Measurements from ENCODE around the gene ZNF525. TPM values are rescaled to one million over a fixed set of nuclear protein-coding genes. Genes with fewer than 3 reads are reported as not detected.

ZNF525 gene
- polyA plus RNA-seq, 1 of the 3 experiments (the other 2 are of a cell fraction) = 2.5 TPM

DNA sequence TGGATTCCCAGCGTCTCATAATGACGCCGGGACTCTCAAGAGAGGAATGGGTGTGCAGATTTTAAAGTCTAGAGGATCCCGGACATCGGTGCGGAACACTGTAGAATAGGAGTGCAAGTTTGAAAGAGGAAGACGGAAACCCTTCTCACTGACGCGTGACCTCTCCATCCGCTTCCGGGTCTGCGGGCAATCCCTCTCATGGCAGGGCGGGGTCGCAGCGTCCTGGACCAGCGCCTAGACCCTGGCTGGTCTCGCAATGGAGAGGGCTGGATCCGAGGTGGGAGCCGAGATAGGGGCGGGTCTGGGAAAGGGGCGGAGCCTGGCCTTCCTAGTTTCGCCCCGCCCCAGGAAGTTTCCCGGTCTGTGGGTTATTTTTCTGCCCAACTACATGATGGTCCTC is 36.5 kb upstream of the ZNF525 start:
- no peak overlapping the region for H3K27ac ChIP-seq (ENCODE audit: low read depth in 2 of 2, low read length in 1 of 2)
- H4K20me1 ChIP-seq (ENCODE audit: insufficient read depth) = no peaks in the 10 kb centered on the region
- peak; percentile 38 for DNase-seq
- H3K9me2 ChIP-seq = no peaks in the 10 kb centered on the region
- no peaks in the 10 kb centered on the region for H3K4me1 ChIP-seq (ENCODE audit: control insufficient read depth in 1 of 2, insufficient read depth in 2 of 2, low read depth in 1 of 2, low read length in 1 of 2)
- H3K79me2 ChIP-seq (ENCODE audit: insufficient read depth) = no peaks in the 10 kb centered on the region
- CTCF ChIA-PET = no interaction called here
- no peaks in the 10 kb centered on the region for H3K36me3 ChIP-seq (replicated peaks in 1 of 2; ENCODE audit: control insufficient read depth in 1 of 2, insufficient read depth in 2 of 2, low read length in 1 of 2)
- 39% methylated on average over 17 of the region's 24 CpGs for WGBS (ENCODE audit: low lambda C conversion rate)
- peaks cover 5% of the 10 kb centered on the region for H3F3A ChIP-seq (replicated peaks; ENCODE audit: insufficient read depth)
- no peak overlapping the region for H3K9ac ChIP-seq
- no peaks in the 10 kb centered on the region for H3K9me3 ChIP-seq
- POLR2A ChIA-PET = no interaction called here
- H3K27me3 ChIP-seq (ENCODE audit: insufficient read depth) = no peaks in the 10 kb centered on the region
- TF ChIP-seq CHD2 (IDR thresholded peaks at IDR 0.05; ENCODE audit: low read length, partially characterized antibody) (no peak), TAF1 (IDR thresholded peaks at IDR 0.05; ENCODE audit: borderline replicate concordance, low read depth, low read length) (no peak), MEF2A (IDR thresholded peaks at IDR 0.05; ENCODE audit: borderline replicate concordance, low read depth) (no peak), JUND (IDR thresholded peaks at IDR 0.05) (no peak), TCF12 (IDR thresholded peaks at IDR 0.05) (no peak), RXRA (IDR thresholded peaks at IDR 0.05; ENCODE audit: borderline replicate concordance, low read depth) (no peak), RCOR1 (IDR thresholded peaks at IDR 0.05; ENCODE audit: low read length) (no peak), FOXJ3 (CRISPR knock-in tag; IDR thresholded peaks at IDR 0.05) (no peak), POLR2AphosphoS5 (IDR thresholded peaks at IDR 0.05; ENCODE audit: low read depth, low read length) (no peak), YY1 (IDR thresholded peaks at IDR 0.05; ENCODE audit: low read depth) (no peak)
- TF ChIP-seq, protein P1, sequence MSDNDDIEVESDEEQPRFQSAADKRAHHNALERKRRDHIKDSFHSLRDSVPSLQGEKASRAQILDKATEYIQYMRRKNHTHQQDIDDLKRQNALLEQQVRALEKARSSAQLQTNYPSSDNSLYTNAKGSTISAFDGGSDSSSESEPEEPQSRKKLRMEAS (IDR thresholded peaks at IDR 0.05; ENCODE audit: low read depth) = no peak
- TF ChIP-seq, protein P2, sequence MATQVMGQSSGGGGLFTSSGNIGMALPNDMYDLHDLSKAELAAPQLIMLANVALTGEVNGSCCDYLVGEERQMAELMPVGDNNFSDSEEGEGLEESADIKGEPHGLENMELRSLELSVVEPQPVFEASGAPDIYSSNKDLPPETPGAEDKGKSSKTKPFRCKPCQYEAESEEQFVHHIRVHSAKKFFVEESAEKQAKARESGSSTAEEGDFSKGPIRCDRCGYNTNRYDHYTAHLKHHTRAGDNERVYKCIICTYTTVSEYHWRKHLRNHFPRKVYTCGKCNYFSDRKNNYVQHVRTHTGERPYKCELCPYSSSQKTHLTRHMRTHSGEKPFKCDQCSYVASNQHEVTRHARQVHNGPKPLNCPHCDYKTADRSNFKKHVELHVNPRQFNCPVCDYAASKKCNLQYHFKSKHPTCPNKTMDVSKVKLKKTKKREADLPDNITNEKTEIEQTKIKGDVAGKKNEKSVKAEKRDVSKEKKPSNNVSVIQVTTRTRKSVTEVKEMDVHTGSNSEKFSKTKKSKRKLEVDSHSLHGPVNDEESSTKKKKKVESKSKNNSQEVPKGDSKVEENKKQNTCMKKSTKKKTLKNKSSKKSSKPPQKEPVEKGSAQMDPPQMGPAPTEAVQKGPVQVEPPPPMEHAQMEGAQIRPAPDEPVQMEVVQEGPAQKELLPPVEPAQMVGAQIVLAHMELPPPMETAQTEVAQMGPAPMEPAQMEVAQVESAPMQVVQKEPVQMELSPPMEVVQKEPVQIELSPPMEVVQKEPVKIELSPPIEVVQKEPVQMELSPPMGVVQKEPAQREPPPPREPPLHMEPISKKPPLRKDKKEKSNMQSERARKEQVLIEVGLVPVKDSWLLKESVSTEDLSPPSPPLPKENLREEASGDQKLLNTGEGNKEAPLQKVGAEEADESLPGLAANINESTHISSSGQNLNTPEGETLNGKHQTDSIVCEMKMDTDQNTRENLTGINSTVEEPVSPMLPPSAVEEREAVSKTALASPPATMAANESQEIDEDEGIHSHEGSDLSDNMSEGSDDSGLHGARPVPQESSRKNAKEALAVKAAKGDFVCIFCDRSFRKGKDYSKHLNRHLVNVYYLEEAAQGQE (IDR thresholded peaks at IDR 0.05; ENCODE audit: low read depth, low read length) = no peak
- H2AFZ ChIP-seq (ENCODE audit: low read depth) = no peak overlapping the region
- H3K4me2 ChIP-seq = no peak overlapping the region
- H3K4me3 ChIP-seq (ENCODE audit: low read depth in 2 of 2, low read length in 1 of 2) = no peak overlapping the region

DNA sequence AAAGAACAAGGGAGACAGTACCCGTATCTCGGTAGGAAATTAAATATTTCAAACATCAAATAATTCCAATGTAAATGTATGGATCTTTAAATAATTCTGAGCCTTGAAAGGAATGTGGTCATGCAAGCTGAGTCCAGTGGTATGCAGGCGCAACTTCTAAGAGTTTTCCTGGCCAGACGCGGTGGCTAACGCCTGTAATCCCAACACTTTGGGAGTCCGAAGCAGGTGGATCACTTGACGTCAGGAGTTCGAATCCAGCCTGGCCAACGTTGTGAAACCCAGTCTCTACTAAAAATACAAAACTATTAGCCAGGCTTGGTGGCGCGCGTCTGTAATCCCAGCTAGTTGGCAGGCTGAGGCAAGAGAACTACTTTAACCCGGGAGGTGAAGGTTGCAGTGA is 33.0 kb upstream of the ZNF525 start:
- WGBS (ENCODE audit: low lambda C conversion rate) = 46% methylated on average over 14 of the region's 14 CpGs
- H3K4me1 ChIP-seq (ENCODE audit: control insufficient read depth in 1 of 2, insufficient read depth in 2 of 2, low read depth in 1 of 2, low read length in 1 of 2) = no peaks in the 10 kb centered on the region; a peak in 1 of 4 replicates
- no peaks in the 10 kb centered on the region for H3K27me3 ChIP-seq (ENCODE audit: insufficient read depth)
- no peaks in the 10 kb centered on the region for H4K20me1 ChIP-seq (ENCODE audit: insufficient read depth)
- H3K36me3 ChIP-seq (replicated peaks in 1 of 2; ENCODE audit: control insufficient read depth in 1 of 2, insufficient read depth in 2 of 2, low read length in 1 of 2) = no peaks in the 10 kb centered on the region
- CTCF ChIA-PET = interaction anchor here (1.3 to 1.8 kb wide), 2 partner anchors 23 to 137 kb away, joined by 3 to 5 read pairs; no protein-coding TSS in a partner anchor
- H3F3A ChIP-seq (replicated peaks; ENCODE audit: insufficient read depth) = peaks cover 5% of the 10 kb centered on the region
- no peak for DNase-seq
- peak overlapping the region; percentile 97 for H2AFZ ChIP-seq (ENCODE audit: low read depth)
- no peaks in the 10 kb centered on the region for H3K9me2 ChIP-seq
- H3K9ac ChIP-seq = no peak overlapping the region
- peak overlapping the region; percentile 73 to 91; a peak in 2 of 4 replicates for H3K4me3 ChIP-seq (ENCODE audit: low read depth in 2 of 2, low read length in 1 of 2)
- no peaks in the 10 kb centered on the region for H3K9me3 ChIP-seq
- POLR2A ChIA-PET = no interaction called here
- no peak overlapping the region for H3K27ac ChIP-seq (ENCODE audit: low read depth in 2 of 2, low read length in 1 of 2)
- H3K79me2 ChIP-seq (ENCODE audit: insufficient read depth) = peaks cover 21% of the 10 kb centered on the region; the same call in 1 of the 2 replicates
- peak overlapping the region; percentile 91; the same call in 1 of the 2 replicates for H3K4me2 ChIP-seq
- TF ChIP-seq NFIC (IDR thresholded peaks at IDR 0.05; ENCODE audit: borderline replicate concordance) = no peak
- TF ChIP-seq RXRA (IDR thresholded peaks at IDR 0.05; ENCODE audit: borderline replicate concordance, low read depth) = no peak
- no peak for TF ChIP-seq MEF2A (IDR thresholded peaks at IDR 0.05; ENCODE audit: borderline replicate concordance, low read depth)
- TF ChIP-seq SMC3 (IDR thresholded peaks at IDR 0.05; ENCODE audit: low read depth, low read length) = no peak
- TF ChIP-seq, protein P3, sequence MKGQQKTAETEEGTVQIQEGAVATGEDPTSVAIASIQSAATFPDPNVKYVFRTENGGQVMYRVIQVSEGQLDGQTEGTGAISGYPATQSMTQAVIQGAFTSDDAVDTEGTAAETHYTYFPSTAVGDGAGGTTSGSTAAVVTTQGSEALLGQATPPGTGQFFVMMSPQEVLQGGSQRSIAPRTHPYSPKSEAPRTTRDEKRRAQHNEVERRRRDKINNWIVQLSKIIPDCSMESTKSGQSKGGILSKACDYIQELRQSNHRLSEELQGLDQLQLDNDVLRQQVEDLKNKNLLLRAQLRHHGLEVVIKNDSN (IDR thresholded peaks at IDR 0.05; ENCODE audit: borderline replicate concordance, low read depth) = no peak
- no peak for TF ChIP-seq FOSL2 (IDR thresholded peaks at IDR 0.05; ENCODE audit: borderline replicate concordance, low read depth)
- no peak for TF ChIP-seq RAD21 (IDR thresholded peaks at IDR 0.05; ENCODE audit: low read length)
- TF ChIP-seq MXI1 (IDR thresholded peaks at IDR 0.05; ENCODE audit: low read depth, low read length) = no peak
- TF ChIP-seq, protein P2 (IDR thresholded peaks at IDR 0.05; ENCODE audit: low read depth, low read length) = no peak
- TF ChIP-seq, protein P4, sequence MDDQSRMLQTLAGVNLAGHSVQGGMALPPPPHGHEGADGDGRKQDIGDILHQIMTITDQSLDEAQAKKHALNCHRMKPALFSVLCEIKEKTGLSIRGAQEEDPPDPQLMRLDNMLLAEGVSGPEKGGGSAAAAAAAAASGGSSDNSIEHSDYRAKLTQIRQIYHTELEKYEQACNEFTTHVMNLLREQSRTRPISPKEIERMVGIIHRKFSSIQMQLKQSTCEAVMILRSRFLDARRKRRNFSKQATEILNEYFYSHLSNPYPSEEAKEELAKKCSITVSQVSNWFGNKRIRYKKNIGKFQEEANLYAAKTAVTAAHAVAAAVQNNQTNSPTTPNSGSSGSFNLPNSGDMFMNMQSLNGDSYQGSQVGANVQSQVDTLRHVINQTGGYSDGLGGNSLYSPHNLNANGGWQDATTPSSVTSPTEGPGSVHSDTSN (IDR thresholded peaks at IDR 0.05) = no peak
- no peak for TF ChIP-seq FOXJ3 (CRISPR knock-in tag; IDR thresholded peaks at IDR 0.05)
- TF ChIP-seq SIN3A (IDR thresholded peaks at IDR 0.05; ENCODE audit: borderline replicate concordance, low read depth, low read length) = no peak
